Upper lobe of left lung (tissue), 6 donors: ENCODE measurements around the gene CDIPT. TPM values are rescaled to one million over a fixed set of nuclear protein-coding genes. Genes with fewer than 3 reads are reported as not detected.

ENCODE experiments used
- ATAC-seq, 2 donors: fragments of 200-7000 bp; cut with Tn5 transposase; one replicate each; pipeline ENCODE4 v1.9.1; 2022; ENCODE audit warnings: mild to moderate bottlenecking in 2 of 2, moderate library complexity in 2 of 2; ENCODE audit not compliant: low FRiP score in 2 of 2
- DNase-seq, 2 donors: peaks; one replicate each; pipeline ENCODE4 v3.0.0-alpha.2; 2019 to 2020
- H3K27ac ChIP-seq, 4 donors: fragments of 200-600 bp; sonication (generic); one replicate each; pipeline ENCODE4 v1.5.1; 2016 to 2019
- H3K27me3 ChIP-seq, 4 donors: fragments of 200-600 bp; sonication (generic); one replicate each; pipeline ENCODE4 v1.5.1; 2017 to 2019
- H3K36me3 ChIP-seq, 4 donors: fragments of 200-600 bp; sonication (generic); one replicate each; pipeline ENCODE4 v1.5.1; 2016 to 2019
- H3K4me1 ChIP-seq, 4 donors: fragments of 200-600 bp; sonication (generic); one replicate each; pipeline ENCODE4 v1.5.1; 2018 to 2019
- H3K4me3 ChIP-seq, 4 donors: fragments of 200-600 bp; sonication (generic); one replicate each; pipeline ENCODE4 v1.5.1; 2017 to 2019; ENCODE audit warnings: mild to moderate bottlenecking in 2 of 4, moderate library complexity in 1 of 4
- H3K9me3 ChIP-seq, 4 donors: fragments of 200-600 bp; sonication (generic); one replicate each; pipeline ENCODE4 v1.5.1; 2018 to 2019
- EP300 ChIP-seq, 4 donors: sonication (generic); formaldehyde crosslinking; IDR thresholded peaks; one replicate each; pipeline ENCODE4 v1.5.1; 2017; ENCODE audit warnings: antibody characterized with exemption in 4 of 4, control low read depth in 2 of 4
- POLR2A ChIP-seq, 4 donors: fragments of 450-650 bp; IDR thresholded peaks; one replicate each; pipeline ENCODE4 v1.5.1; 2016 to 2017; ENCODE audit warnings: antibody characterized with exemption in 4 of 4, mild to moderate bottlenecking in 2 of 4
- POLR2AphosphoS5 ChIP-seq, 2 donors: sonication (generic); formaldehyde crosslinking; IDR thresholded peaks; one replicate each; pipeline ENCODE4 v1.5.1; 2017; ENCODE audit warnings: antibody characterized with exemption in 2 of 2
- WGBS, 2 donors: methylation state at CpG; one replicate each; pipeline ENCODE4 v1.1.5; 2017 to 2018; 5-methylcytosine and 5-hydroxymethylcytosine counted together
- total RNA-seq, 6 donors: library from RNA; depleted of rRNA in 4 of 6; stranded (reverse); fragments of >200 nt in 4 of 6; gene quantifications; one replicate each; pipeline versions ENCODE4 v1.1.0 to v1.2.1, GENCODE V29; 2016 to 2021
- TF ChIP-seq, protein P1 (sequence below), 6 experiments: fragments of 450-650 bp in 4 of 6; fragments of 200-600 bp in 2 of 6; sonication (generic) in 2 of 6; IDR thresholded peaks; one replicate each; pipeline ENCODE4 v1.5.1; 2016 to 2019; ENCODE audit warnings: antibody characterized with exemption in 6 of 6
- donor health status: DM: no; HTN: no; CAD: no; lungs with moderate emphysema.
- donor health status: DM: no; HTN: yes; CAD: no; lungs with severe emphysema.

The CDIPT gene
- total RNA-seq, 6 donors from 2014 or later, result 60.3 to 119 (median 94.4) TPM

DNA sequence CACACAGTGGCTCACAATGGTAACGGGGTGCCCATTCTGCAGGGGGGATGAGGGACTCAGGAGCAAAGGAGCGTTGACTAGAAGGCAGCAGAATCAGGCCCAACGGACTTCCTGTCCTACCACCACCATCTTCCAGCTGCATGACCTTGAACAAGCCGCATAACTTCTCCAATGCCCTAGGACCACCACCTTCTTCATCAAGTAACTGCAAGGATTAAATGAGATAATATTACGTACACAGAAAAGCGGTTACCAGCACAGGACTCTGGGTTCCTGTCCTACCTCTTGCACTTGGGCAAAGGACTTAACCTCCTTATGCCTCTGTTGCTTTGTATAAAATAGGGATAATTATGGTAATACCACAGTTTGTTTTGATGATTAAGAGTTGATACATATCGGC, 41.9 kb upstream of the CDIPT start:
- peaks cover 7 to 14% (median 12%) of the 10 kb centered on the region in 4 donors for H3K4me1 ChIP-seq
- H3K27me3 ChIP-seq, result no peaks in the 10 kb centered on the region
- DNase-seq, result no peak
- TF ChIP-seq EP300 (IDR thresholded peaks at IDR 0.05), result no peak
- TF ChIP-seq POLR2AphosphoS5 (IDR thresholded peaks at IDR 0.05), result no peak
- no peak for TF ChIP-seq POLR2A (IDR thresholded peaks at IDR 0.05)
- TF ChIP-seq, protein P1, sequence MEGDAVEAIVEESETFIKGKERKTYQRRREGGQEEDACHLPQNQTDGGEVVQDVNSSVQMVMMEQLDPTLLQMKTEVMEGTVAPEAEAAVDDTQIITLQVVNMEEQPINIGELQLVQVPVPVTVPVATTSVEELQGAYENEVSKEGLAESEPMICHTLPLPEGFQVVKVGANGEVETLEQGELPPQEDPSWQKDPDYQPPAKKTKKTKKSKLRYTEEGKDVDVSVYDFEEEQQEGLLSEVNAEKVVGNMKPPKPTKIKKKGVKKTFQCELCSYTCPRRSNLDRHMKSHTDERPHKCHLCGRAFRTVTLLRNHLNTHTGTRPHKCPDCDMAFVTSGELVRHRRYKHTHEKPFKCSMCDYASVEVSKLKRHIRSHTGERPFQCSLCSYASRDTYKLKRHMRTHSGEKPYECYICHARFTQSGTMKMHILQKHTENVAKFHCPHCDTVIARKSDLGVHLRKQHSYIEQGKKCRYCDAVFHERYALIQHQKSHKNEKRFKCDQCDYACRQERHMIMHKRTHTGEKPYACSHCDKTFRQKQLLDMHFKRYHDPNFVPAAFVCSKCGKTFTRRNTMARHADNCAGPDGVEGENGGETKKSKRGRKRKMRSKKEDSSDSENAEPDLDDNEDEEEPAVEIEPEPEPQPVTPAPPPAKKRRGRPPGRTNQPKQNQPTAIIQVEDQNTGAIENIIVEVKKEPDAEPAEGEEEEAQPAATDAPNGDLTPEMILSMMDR (IDR thresholded peaks at IDR 0.05), result no peak
- peaks cover 0 to 3% (median 0%) of the 10 kb centered on the region in 4 donors for H3K36me3 ChIP-seq
- no peak overlapping the region for H3K4me3 ChIP-seq
- no peak overlapping the region for H3K27ac ChIP-seq
- ATAC-seq, result no peak
- WGBS, 2 donors, result 86 to 91% methylated on average over 7 of the region's 7 CpGs
- no peaks in the 10 kb centered on the region for H3K9me3 ChIP-seq

GRCh38 chr16:29903590-29903989, 40.6 kb upstream of the CDIPT start:
- H3K4me3 ChIP-seq, result no peak overlapping the region
- ATAC-seq, result no peak
- 43 to 54% methylated on average over 4 of the region's 4 CpGs for WGBS, 2 donors
- no peaks in the 10 kb centered on the region for H3K36me3 ChIP-seq
- TF ChIP-seq POLR2A (IDR thresholded peaks at IDR 0.05), result no peak
- TF ChIP-seq, protein P1 (IDR thresholded peaks at IDR 0.05), result no peak
- TF ChIP-seq POLR2AphosphoS5 (IDR thresholded peaks at IDR 0.05), result no peak
- TF ChIP-seq EP300 (IDR thresholded peaks at IDR 0.05), result no peak
- peaks cover 0 to 5% (median 2%) of the 10 kb centered on the region in 4 donors for H3K27me3 ChIP-seq
- DNase-seq, result no peak
- H3K27ac ChIP-seq, result no peak overlapping the region
- peaks cover 11 to 28% (median 19%) of the 10 kb centered on the region in 4 donors for H3K4me1 ChIP-seq
- no peaks in the 10 kb centered on the region for H3K9me3 ChIP-seq

- no peak for TF ChIP-seq POLR2A (IDR thresholded peaks at IDR 0.05)
- no peak for TF ChIP-seq EP300 (IDR thresholded peaks at IDR 0.05)
- TF ChIP-seq, protein P1 (IDR thresholded peaks at IDR 0.05), result no peak
- TF ChIP-seq POLR2AphosphoS5 (IDR thresholded peaks at IDR 0.05), result no peak
- no peak overlapping the region for H3K4me3 ChIP-seq
- H3K4me1 ChIP-seq, result peaks cover 11 to 29% (median 20%) of the 10 kb centered on the region in 4 donors
- H3K27ac ChIP-seq, result no peak overlapping the region
- DNase-seq (peak in 1 of 2 donors; percentile 83), ATAC-seq (no peak)
- H3K27me3 ChIP-seq, result peaks cover 0 to 15% (median 4%) of the 10 kb centered on the region in 4 donors
- 90 to 93% methylated on average over 3 to 18 of the region's 19 CpGs for WGBS, 2 donors
- no peaks in the 10 kb centered on the region for H3K9me3 ChIP-seq
- H3K36me3 ChIP-seq, result no peaks in the 10 kb centered on the region
Observed at GRCh38 chr16:29901607-29901945, 38.5 kb upstream of the CDIPT start.

- Histone ChIP-seq H3K4me3 (peak overlapping the region in 3 of 4 donors; percentile 68 to 77 (median 76)), H3K9me3 (no peaks in the 10 kb centered on the region), H3K27me3 (peaks cover 0 to 15% (median 4%) of the 10 kb centered on the region in 4 donors), H3K4me1 (peaks cover 11 to 29% (median 20%) of the 10 kb centered on the region in 4 donors), H3K36me3 (no peaks in the 10 kb centered on the region), H3K27ac (no peak overlapping the region)
- 16 to 58% methylated on average over 7 to 21 of the region's 31 CpGs for WGBS, 2 donors
- TF ChIP-seq, protein P1 (IDR thresholded peaks at IDR 0.05), result no peak
- no peak for TF ChIP-seq EP300 (IDR thresholded peaks at IDR 0.05)
- TF ChIP-seq POLR2AphosphoS5 (IDR thresholded peaks at IDR 0.05), result no peak
- TF ChIP-seq POLR2A (IDR thresholded peaks at IDR 0.05), result no peak
- DNase-seq (peak in 1 of 2 donors; percentile 73), ATAC-seq (no peak)
Observed at GRCh38 chr16:29900888-29901606, 38.0 kb upstream of the CDIPT start.
